Stimulated activated memory B cell treated with anti-CD40 and anti-IgM and Interleukin-4, amounts not matched to agents 10 μg/mL and 1 μg/mL and 100 μg/mL, for 72 hours (primary cell): Measurements from ENCODE around the gene SGMS1.
A peak's percentile ranks its signal among the peaks of the same experiment; 100 is the strongest.
"Not testable (repeated sequence)": the region's sequence is repeated elsewhere in the genome, so short reads cannot be mapped to it uniquely, and the experiment has no call there.

Source experiments
- ATAC-seq: fragments of 150-1000 bp; cut with Tn5 transposase; 2 replicates; pipeline ENCODE4 v1.10.0; 2021
- H3K27ac Mint-ChIP-seq: one replicate; pipeline ENCODE4 v1.8.0; 2022; ENCODE audit warnings: mild to moderate bottlenecking, mixed read lengths
- H3K27me3 Mint-ChIP-seq: one replicate; pipeline ENCODE4 v1.8.0; 2022; ENCODE audit warnings: mixed read lengths
- H3K36me3 Mint-ChIP-seq: one replicate; pipeline ENCODE4 v1.8.0; 2022; ENCODE audit warnings: mixed read lengths
- H3K4me1 Mint-ChIP-seq: one replicate; pipeline ENCODE4 v1.8.0; 2022; ENCODE audit warnings: mixed read lengths
- H3K4me3 Mint-ChIP-seq: one replicate; pipeline ENCODE4 v1.8.0; 2022; ENCODE audit warnings: mild to moderate bottlenecking, moderate library complexity, mixed read lengths
- H3K9me3 Mint-ChIP-seq: one replicate; pipeline ENCODE4 v1.8.0; 2022; ENCODE audit warnings: mixed read lengths

SGMS1 gene

GRCh38 chr10:50369931-50370330 is 253.8 kb downstream of the SGMS1 start:
- no peaks in the 10 kb centered on the region for H3K27me3 Mint-ChIP-seq
- ATAC-seq = no peak
- peaks cover 6% of the 10 kb centered on the region for H3K4me1 Mint-ChIP-seq
- H3K36me3 Mint-ChIP-seq = peaks cover 27% of the 10 kb centered on the region
- no peak overlapping the region for H3K27ac Mint-ChIP-seq
- H3K4me3 Mint-ChIP-seq = no peak overlapping the region
- H3K9me3 Mint-ChIP-seq = peaks cover 4% of the 10 kb centered on the region

GRCh38 chr10:50367732-50368131 is 256.0 kb downstream of the SGMS1 start:
- Mint-ChIP-seq H3K9me3 (peaks cover 4% of the 10 kb centered on the region), H3K36me3 (peaks cover 46% of the 10 kb centered on the region), H3K4me3 (no peak overlapping the region), H3K4me1 (peaks cover 27% of the 10 kb centered on the region), H3K27me3 (no peaks in the 10 kb centered on the region), H3K27ac (no peak overlapping the region)
- no peak for ATAC-seq

- Mint-ChIP-seq H3K36me3 (peaks cover 54% of the 10 kb centered on the region), H3K4me1 (peaks cover 40% of the 10 kb centered on the region)
- not testable (repeated sequence) for ATAC-seq, H3K27ac Mint-ChIP-seq, H3K27me3 Mint-ChIP-seq, H3K9me3 Mint-ChIP-seq, H3K4me3 Mint-ChIP-seq
These were observed 257.3 kb downstream of the SGMS1 start for GRCh38 chr10:50366421-50366820.

- H3K9me3 Mint-ChIP-seq, H3K27me3 Mint-ChIP-seq, H3K4me3 Mint-ChIP-seq, ATAC-seq: not testable (repeated sequence)
- peaks cover 54% of the 10 kb centered on the region for H3K4me1 Mint-ChIP-seq
- H3K27ac Mint-ChIP-seq = peak overlapping the region; percentile 94
- H3K36me3 Mint-ChIP-seq = peaks cover 61% of the 10 kb centered on the region
These were observed 259.0 kb downstream of the SGMS1 start for GRCh38 chr10:50364730-50365129.

GRCh38 chr10:50362547-50363125 is 261.1 kb downstream of the SGMS1 start:
- peak overlapping the region; percentile 54 for H3K4me3 Mint-ChIP-seq
- H3K27ac Mint-ChIP-seq = peak overlapping the region; percentile 94
- H3K36me3 Mint-ChIP-seq = peaks cover 57% of the 10 kb centered on the region
- ATAC-seq = peak; percentile 96
- H3K27me3 Mint-ChIP-seq = no peaks in the 10 kb centered on the region
- peaks cover 51% of the 10 kb centered on the region for H3K4me1 Mint-ChIP-seq
- H3K9me3 Mint-ChIP-seq = peaks cover 10% of the 10 kb centered on the region

- ATAC-seq = no peak
- Mint-ChIP-seq H3K4me3 (no peak overlapping the region), H3K9me3 (peaks cover 10% of the 10 kb centered on the region), H3K27ac (peak overlapping the region; percentile 94), H3K27me3 (no peaks in the 10 kb centered on the region), H3K36me3 (peaks cover 54% of the 10 kb centered on the region), H3K4me1 (peaks cover 48% of the 10 kb centered on the region)
These were observed 261.8 kb downstream of the SGMS1 start for GRCh38 chr10:50361946-50362345.

- H3K4me1 Mint-ChIP-seq = peaks cover 48% of the 10 kb centered on the region
- no peaks in the 10 kb centered on the region for H3K27me3 Mint-ChIP-seq
- no peak overlapping the region for H3K4me3 Mint-ChIP-seq
- peaks cover 43% of the 10 kb centered on the region for H3K36me3 Mint-ChIP-seq
- H3K9me3 Mint-ChIP-seq = peaks cover 5% of the 10 kb centered on the region
- no peak for ATAC-seq
- peak overlapping the region; percentile 94 for H3K27ac Mint-ChIP-seq
These were observed 263.5 kb downstream of the SGMS1 start for GRCh38 chr10:50360077-50360850.

- no peak overlapping the region for H3K4me3 Mint-ChIP-seq
- no peaks in the 10 kb centered on the region for H3K27me3 Mint-ChIP-seq
- peaks cover 37% of the 10 kb centered on the region for H3K36me3 Mint-ChIP-seq
- peaks cover 40% of the 10 kb centered on the region for H3K4me1 Mint-ChIP-seq
- H3K27ac Mint-ChIP-seq = no peak overlapping the region
- peaks cover 7% of the 10 kb centered on the region for H3K9me3 Mint-ChIP-seq
- ATAC-seq = no peak
These were observed 264.6 kb downstream of the SGMS1 start for GRCh38 chr10:50358925-50359687.

- Mint-ChIP-seq H3K27me3 (no peaks in the 10 kb centered on the region), H3K4me1 (peaks cover 33% of the 10 kb centered on the region), H3K4me3 (no peak overlapping the region), H3K36me3 (peaks cover 32% of the 10 kb centered on the region), H3K27ac (no peak overlapping the region), H3K9me3 (peaks cover 7% of the 10 kb centered on the region)
- no peak for ATAC-seq
These were observed 265.3 kb downstream of the SGMS1 start for GRCh38 chr10:50358411-50358810.

- H3K36me3 Mint-ChIP-seq = peaks cover 19% of the 10 kb centered on the region
These were observed 267.3 kb downstream of the SGMS1 start for GRCh38 chr10:50356481-50356832.

GRCh38 chr10:50355693-50356480 is 267.9 kb downstream of the SGMS1 start:
- not testable (repeated sequence) for H3K9me3 Mint-ChIP-seq

More at GRCh38 chr10:50356481-50356832, 267.3 kb downstream of the SGMS1 start:
- not testable (repeated sequence) for H3K27ac Mint-ChIP-seq, H3K9me3 Mint-ChIP-seq, H3K27me3 Mint-ChIP-seq, H3K4me3 Mint-ChIP-seq, ATAC-seq
- peaks cover 14% of the 10 kb centered on the region for H3K4me1 Mint-ChIP-seq

GRCh38 chr10:50351483-50352146 is 272.1 kb downstream of the SGMS1 start:
- H3K27ac Mint-ChIP-seq = no peak overlapping the region
- H3K27me3 Mint-ChIP-seq = no peaks in the 10 kb centered on the region
- H3K9me3 Mint-ChIP-seq = peaks cover 12% of the 10 kb centered on the region
- H3K4me1 Mint-ChIP-seq = peaks cover 30% of the 10 kb centered on the region
- peaks cover 42% of the 10 kb centered on the region for H3K36me3 Mint-ChIP-seq
- no peak for ATAC-seq
- H3K4me3 Mint-ChIP-seq = no peak overlapping the region

More at GRCh38 chr10:50355693-50356480, 267.9 kb downstream of the SGMS1 start:
- H3K36me3 Mint-ChIP-seq = peaks cover 20% of the 10 kb centered on the region
- H3K27ac Mint-ChIP-seq, H3K4me3 Mint-ChIP-seq, H3K27me3 Mint-ChIP-seq, H3K4me1 Mint-ChIP-seq, ATAC-seq: not testable (repeated sequence)

- H3K4me3 Mint-ChIP-seq = no peak overlapping the region
- H3K9me3 Mint-ChIP-seq = peaks cover 12% of the 10 kb centered on the region
- H3K36me3 Mint-ChIP-seq = peaks cover 41% of the 10 kb centered on the region
- peaks cover 37% of the 10 kb centered on the region for H3K4me1 Mint-ChIP-seq
- ATAC-seq = no peak
- H3K27ac Mint-ChIP-seq = no peak overlapping the region
- no peaks in the 10 kb centered on the region for H3K27me3 Mint-ChIP-seq
These were observed 273.4 kb downstream of the SGMS1 start for GRCh38 chr10:50350366-50350765.

GRCh38 chr10:50349554-50349953 is 274.2 kb downstream of the SGMS1 start:
- H3K4me3 Mint-ChIP-seq = no peak overlapping the region
- H3K27me3 Mint-ChIP-seq = no peaks in the 10 kb centered on the region
- H3K36me3 Mint-ChIP-seq = peaks cover 37% of the 10 kb centered on the region
- no peak overlapping the region for H3K27ac Mint-ChIP-seq
- peaks cover 9% of the 10 kb centered on the region for H3K9me3 Mint-ChIP-seq
- no peak for ATAC-seq
- H3K4me1 Mint-ChIP-seq = peaks cover 37% of the 10 kb centered on the region
